ENCODE data around the gene TIAM1.

DNA sequence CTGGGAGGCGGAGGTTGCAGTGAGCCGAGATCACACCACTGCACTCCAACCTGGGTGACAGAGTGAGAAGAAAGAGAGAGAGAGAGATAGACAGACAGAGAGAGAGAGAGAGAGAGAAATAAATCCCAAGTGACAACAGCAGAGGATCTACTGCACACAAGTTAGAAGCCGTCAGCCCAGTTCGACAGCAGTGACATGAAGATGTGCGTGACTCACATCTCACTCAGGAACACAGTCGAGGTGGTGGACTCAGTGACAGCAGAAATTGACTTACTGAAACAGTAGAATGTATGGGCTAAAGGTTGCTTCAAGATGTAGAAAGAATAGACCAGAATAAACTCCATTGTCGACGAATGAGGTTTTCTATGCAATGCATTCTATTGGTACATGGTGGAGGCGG lies 228.8 kb downstream of the TIAM1 start:
- TF ChIP-seq, protein P1, sequence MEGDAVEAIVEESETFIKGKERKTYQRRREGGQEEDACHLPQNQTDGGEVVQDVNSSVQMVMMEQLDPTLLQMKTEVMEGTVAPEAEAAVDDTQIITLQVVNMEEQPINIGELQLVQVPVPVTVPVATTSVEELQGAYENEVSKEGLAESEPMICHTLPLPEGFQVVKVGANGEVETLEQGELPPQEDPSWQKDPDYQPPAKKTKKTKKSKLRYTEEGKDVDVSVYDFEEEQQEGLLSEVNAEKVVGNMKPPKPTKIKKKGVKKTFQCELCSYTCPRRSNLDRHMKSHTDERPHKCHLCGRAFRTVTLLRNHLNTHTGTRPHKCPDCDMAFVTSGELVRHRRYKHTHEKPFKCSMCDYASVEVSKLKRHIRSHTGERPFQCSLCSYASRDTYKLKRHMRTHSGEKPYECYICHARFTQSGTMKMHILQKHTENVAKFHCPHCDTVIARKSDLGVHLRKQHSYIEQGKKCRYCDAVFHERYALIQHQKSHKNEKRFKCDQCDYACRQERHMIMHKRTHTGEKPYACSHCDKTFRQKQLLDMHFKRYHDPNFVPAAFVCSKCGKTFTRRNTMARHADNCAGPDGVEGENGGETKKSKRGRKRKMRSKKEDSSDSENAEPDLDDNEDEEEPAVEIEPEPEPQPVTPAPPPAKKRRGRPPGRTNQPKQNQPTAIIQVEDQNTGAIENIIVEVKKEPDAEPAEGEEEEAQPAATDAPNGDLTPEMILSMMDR (IDR thresholded peaks at IDR 0.05) = no peak
- TF ChIP-seq POLR2AphosphoS5 (IDR thresholded peaks at IDR 0.05) (no peak), POLR2A (IDR thresholded peaks at IDR 0.05) (no peak), EP300 (IDR thresholded peaks at IDR 0.05) (no peak)

Measured in gastroesophageal sphincter (tissue), 3 donors.